ENCODE data around the gene FAM204A. TPM values are rescaled to one million over a fixed set of nuclear protein-coding genes. Genes with fewer than 3 reads are reported as not detected.

FAM204A gene
- total RNA-seq, 1 experiment from 2014 or later: 44.4 TPM

- intact Hi-C loops (cut with micrococcal nuclease; ENCODE audit: unreplicated experiment): no loop called here
- Histone ChIP-seq H3K4me3 (no peak overlapping the region), H3F3A (ENCODE audit: insufficient read depth, low read depth) (no peaks in the 10 kb centered on the region), H3K4me1 (replicated peaks; ENCODE audit: insufficient read depth) (no peaks in the 10 kb centered on the region; the same call in 1 of the 2 replicates), H3K27ac (no peak overlapping the region), H3K9me3 (ENCODE audit: insufficient read depth, low read depth) (no peaks in the 10 kb centered on the region), H3K79me2 (ENCODE audit: low read depth) (no peaks in the 10 kb centered on the region), H3K4me2 (no peak overlapping the region), H2AFZ (no peak overlapping the region), H4K20me1 (ENCODE audit: insufficient read depth) (no peaks in the 10 kb centered on the region), H3K9me2 (ENCODE audit: insufficient read depth) (no peaks in the 10 kb centered on the region), H3K36me3 (ENCODE audit: low read depth) (no peaks in the 10 kb centered on the region), H3K27me3 (ENCODE audit: insufficient read depth, low read depth) (no peaks in the 10 kb centered on the region)
- ChIA-PET POLR2A (ENCODE audit: unreplicated experiment) (no interaction called here), CTCF (no interaction called here)
- DNase-seq: peak in 1 of 2 experiments; percentile 43
- no TSS peak for BruUV-seq (replicated peaks)
- TF ChIP-seq CTCF (conservative IDR thresholded peaks at IDR 0.05) (no peak), EZH2 (IDR thresholded peaks at IDR 0.05; ENCODE audit: low read depth) (no peak)
Measured at GRCh38 chr10:118278649-118279048, 63.5 kb downstream of the FAM204A start.

- no TSS peak for BruUV-seq (replicated peaks)
- ChIA-PET POLR2A (ENCODE audit: unreplicated experiment) (no interaction called here), CTCF (no interaction called here)
- DNase-seq: no peak
- Histone ChIP-seq H3K9me2 (ENCODE audit: insufficient read depth) (no peaks in the 10 kb centered on the region), H3F3A (ENCODE audit: insufficient read depth, low read depth) (no peaks in the 10 kb centered on the region), H3K27ac (no peak overlapping the region), H3K4me2 (no peak overlapping the region), H3K9me3 (ENCODE audit: insufficient read depth, low read depth) (no peaks in the 10 kb centered on the region), H3K27me3 (ENCODE audit: insufficient read depth, low read depth) (no peaks in the 10 kb centered on the region), H4K20me1 (ENCODE audit: insufficient read depth) (no peaks in the 10 kb centered on the region), H3K4me1 (replicated peaks; ENCODE audit: insufficient read depth) (no peaks in the 10 kb centered on the region; the same call in 1 of the 2 replicates), H3K36me3 (ENCODE audit: low read depth) (no peaks in the 10 kb centered on the region), H2AFZ (no peak overlapping the region), H3K4me3 (no peak overlapping the region), H3K79me2 (ENCODE audit: low read depth) (no peaks in the 10 kb centered on the region)
- intact Hi-C loops (cut with micrococcal nuclease; ENCODE audit: unreplicated experiment): no loop called here
- no peak for TF ChIP-seq EZH2 (IDR thresholded peaks at IDR 0.05; ENCODE audit: low read depth)
- no peak for TF ChIP-seq CTCF (conservative IDR thresholded peaks at IDR 0.05)
Measured at GRCh38 chr10:118277871-118278270, 64.3 kb downstream of the FAM204A start.

GRCh38 chr10:118276727-118277126 is 65.4 kb downstream of the FAM204A start:
- no peaks in the 10 kb centered on the region for H3K36me3 ChIP-seq (ENCODE audit: low read depth)
- no peak overlapping the region for H3K4me2 ChIP-seq
- H3K27me3 ChIP-seq (ENCODE audit: insufficient read depth, low read depth): peaks cover 2% of the 10 kb centered on the region; the same call in 1 of the 2 replicates
- no TSS peak for BruUV-seq (replicated peaks)
- H3K27ac ChIP-seq: no peak overlapping the region
- no peaks in the 10 kb centered on the region for H3K9me2 ChIP-seq (ENCODE audit: insufficient read depth)
- ChIA-PET POLR2A (ENCODE audit: unreplicated experiment) (no interaction called here), CTCF (no interaction called here)
- intact Hi-C loops (cut with micrococcal nuclease; ENCODE audit: unreplicated experiment): no loop called here
- TF ChIP-seq EZH2 (IDR thresholded peaks at IDR 0.05; ENCODE audit: low read depth) (no peak), CTCF (conservative IDR thresholded peaks at IDR 0.05) (no peak)
- no peaks in the 10 kb centered on the region for H3F3A ChIP-seq (ENCODE audit: insufficient read depth, low read depth)
- no peak overlapping the region for H2AFZ ChIP-seq
- H3K4me1 ChIP-seq (replicated peaks; ENCODE audit: insufficient read depth): no peaks in the 10 kb centered on the region; the same call in 1 of the 2 replicates
- no peaks in the 10 kb centered on the region for H3K9me3 ChIP-seq (ENCODE audit: insufficient read depth, low read depth)
- H3K79me2 ChIP-seq (ENCODE audit: low read depth): no peaks in the 10 kb centered on the region
- no peaks in the 10 kb centered on the region for H4K20me1 ChIP-seq (ENCODE audit: insufficient read depth)
- no peak for DNase-seq
- no peak overlapping the region for H3K4me3 ChIP-seq
